Hepatocyte (in vitro differentiated cells): ENCODE results near the gene STMN3. TPM values are rescaled to one million over a fixed set of nuclear protein-coding genes. Genes with fewer than 3 reads are reported as not detected.
"Not testable (repeated sequence)": the region's sequence is repeated elsewhere in the genome, so short reads cannot be mapped to it uniquely, and the experiment has no call there.

Experiments used
- DNase-seq: peaks from one replicate; pipeline ENCODE4 v3.0.0-alpha.2; 2016; ENCODE audit warnings: low spot score
- H2AFZ ChIP-seq: fragments of 200-600 bp; sonication (generic); 2 replicates; pipeline ENCODE4 v1.6.0; 2016; ENCODE audit warnings: antibody characterized with exemption, mild to moderate bottlenecking
- H3K27ac ChIP-seq: fragments of 200-600 bp; sonication (generic); 2 replicates; pipeline ENCODE4 v1.5.1; 2016; ENCODE audit warnings: mild to moderate bottlenecking
- H3K27me3 ChIP-seq: fragments of 200-600 bp; sonication (generic); 2 replicates; pipeline ENCODE4 v1.6.1; 2016
- H3K36me3 ChIP-seq: fragments of 200-600 bp; sonication (generic); replicated peaks from 2 replicates; pipeline ENCODE4 v1.5.1; 2016; ENCODE audit warnings: low read depth; ENCODE audit not compliant: insufficient read depth
- H3K4me1 ChIP-seq: fragments of 200-600 bp; sonication (generic); 2 replicates; pipeline ENCODE4 v1.5.1; 2016; ENCODE audit warnings: mild to moderate bottlenecking, moderate library complexity; ENCODE audit not compliant: insufficient read depth
- H3K4me2 ChIP-seq: fragments of 200-600 bp; sonication (generic); 2 replicates; pipeline ENCODE4 v1.6.0; 2016
- H3K4me3 ChIP-seq: fragments of 200-600 bp; sonication (generic); 2 replicates; pipeline ENCODE4 v1.5.1; 2016; ENCODE audit warnings: mild to moderate bottlenecking
- H3K79me2 ChIP-seq: fragments of 200-600 bp; sonication (generic); 2 replicates; pipeline ENCODE4 v1.6.0; 2017; ENCODE audit warnings: mild to moderate bottlenecking
- H3K9me2 ChIP-seq: fragments of 200-600 bp; sonication (generic); replicated peaks from 2 replicates; pipeline ENCODE4 v1.6.0; 2017; ENCODE audit warnings: mild to moderate bottlenecking; ENCODE audit not compliant: insufficient read depth
- H3K9me3 ChIP-seq: fragments of 200-600 bp; sonication (generic); 2 replicates; pipeline ENCODE4 v1.5.1; 2016; ENCODE audit warnings: low read depth, mild to moderate bottlenecking
- H4K20me1 ChIP-seq: fragments of 200-600 bp; sonication (generic); 2 replicates; pipeline ENCODE4 v1.6.0; 2016; ENCODE audit warnings: mild to moderate bottlenecking; ENCODE audit not compliant: insufficient read depth, poor library complexity, severe bottlenecking
- CTCF ChIP-seq: fragments of 200-600 bp; sonication (generic); IDR thresholded peaks from 2 replicates; pipeline ENCODE4 v1.5.1; 2016; ENCODE audit warnings: antibody characterized with exemption, mild to moderate bottlenecking; ENCODE audit not compliant: poor library complexity
- EZH2 ChIP-seq: fragments of 200-600 bp; sonication (generic); IDR thresholded peaks from 2 replicates; pipeline ENCODE4 v1.6.1; 2016; ENCODE audit warnings: antibody characterized with exemption, mild to moderate bottlenecking, borderline replicate concordance
- EZH2phosphoT487 ChIP-seq: fragments of 200-600 bp; sonication (generic); IDR thresholded peaks from one replicate; pipeline ENCODE4 v1.6.1; 2018; ENCODE audit warnings: antibody characterized with exemption, mild to moderate bottlenecking, low read depth, moderate library complexity; ENCODE audit not compliant: unreplicated experiment, severe bottlenecking
- WGBS: methylation state at CpG from one replicate; pipeline ENCODE4 v1.1.6; 2016; ENCODE audit warnings: low lambda C conversion rate; ENCODE audit errors: missing lambda C conversion rate; 5-methylcytosine and 5-hydroxymethylcytosine counted together
- polyA plus RNA-seq: library from polyadenylated mRNA; unstranded; fragments of >200 nt; fragmentation: Nextera tagmentation; extraction: Ambion mirVana; gene quantifications from 2 replicates; pipeline ENCODE4 v1.2.1, GENCODE V29; 2016
- total RNA-seq: library from RNA; depleted of rRNA; stranded (reverse); fragments of >200 nt; gene quantifications from 2 replicates; pipeline ENCODE4 v1.2.3, GENCODE V29; 2014

The STMN3 gene
- total and polyA plus RNA-seq, 2 experiments from 2014 or later, result 14.4 to 18.2 TPM

DNA sequence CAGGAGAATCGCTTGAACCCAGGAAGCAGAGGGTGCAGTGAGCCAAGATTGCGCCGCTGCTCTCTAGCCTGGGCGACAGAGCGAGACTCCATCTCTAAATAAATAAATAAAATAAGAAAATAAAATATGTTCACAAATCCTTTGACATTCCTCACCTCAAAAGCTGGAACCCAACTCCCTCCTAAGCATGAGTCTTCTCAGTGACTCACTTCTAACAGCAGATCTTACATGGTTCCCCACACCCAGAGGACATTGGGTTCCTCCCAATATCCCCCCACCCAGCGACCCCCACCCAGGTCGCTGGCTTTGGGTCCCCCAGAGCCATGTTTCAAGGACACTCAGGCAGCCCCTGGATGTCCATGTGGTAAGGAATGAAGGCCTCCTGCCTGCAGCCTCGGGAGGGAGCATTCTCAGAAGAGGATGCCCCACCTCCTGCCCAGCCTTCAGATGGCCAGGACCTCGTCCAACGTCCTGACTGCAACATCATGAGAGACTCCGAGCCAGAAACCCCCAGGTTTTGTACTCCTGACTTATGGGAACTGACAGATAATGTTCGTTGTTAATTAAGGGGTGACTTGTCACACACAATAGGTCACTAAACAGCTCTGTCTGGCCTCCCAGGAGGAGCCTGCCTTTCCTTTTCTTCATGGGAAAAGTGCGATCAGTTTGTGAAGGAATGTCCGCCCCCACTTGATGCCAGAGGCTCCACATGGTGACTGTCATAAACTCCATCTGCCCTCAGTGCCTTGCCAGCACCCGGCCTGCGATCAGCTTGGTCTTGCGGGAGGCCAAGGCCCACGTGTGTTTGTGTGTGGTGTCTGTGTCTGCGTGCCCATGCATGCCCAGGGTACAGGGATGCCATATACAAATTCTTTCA is 16.2 kb downstream of the STMN3 start:
- Histone ChIP-seq H3K9me3 (no peaks in the 10 kb centered on the region), H3K36me3 (no peaks in the 10 kb centered on the region), H3K79me2 (no peaks in the 10 kb centered on the region), H4K20me1 (no peaks in the 10 kb centered on the region), H3K4me3 (no peak overlapping the region), H3K27me3 (no peaks in the 10 kb centered on the region), H3K27ac (no peak overlapping the region), H3K4me2 (no peak overlapping the region), H2AFZ (no peak overlapping the region), H3K9me2 (no peaks in the 10 kb centered on the region), H3K4me1 (no peaks in the 10 kb centered on the region)
- DNase-seq, result no peak
- 81% methylated on average over 19 of the region's 19 CpGs for WGBS
- no peak for TF ChIP-seq CTCF
- TF ChIP-seq EZH2phosphoT487, result no peak
- no peak for TF ChIP-seq EZH2

- no peaks in the 10 kb centered on the region for H3K4me1 ChIP-seq
Measured at GRCh38 chr20:63635431-63636141, 17.6 kb downstream of the STMN3 start.

DNA sequence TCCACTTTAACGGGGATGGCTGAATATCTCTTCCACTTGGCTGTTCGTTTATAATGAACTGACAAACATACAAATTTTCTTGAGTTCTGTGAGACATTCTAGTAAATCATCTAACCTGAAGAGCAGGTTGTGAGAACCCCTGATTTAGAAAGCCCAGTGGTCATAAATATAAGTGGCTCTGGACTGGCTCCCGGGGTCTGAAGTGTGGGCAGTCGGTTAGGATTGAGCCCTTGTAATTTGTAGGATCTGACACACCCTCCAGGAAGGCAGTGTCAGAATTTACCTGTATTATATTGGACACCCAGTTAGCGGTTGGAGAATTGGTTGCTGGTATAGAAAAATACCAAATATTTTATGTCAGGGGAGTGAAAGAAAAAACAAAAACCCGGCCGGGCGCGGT is 19.5 kb downstream of the STMN3 start:
- Histone ChIP-seq H3K4me3 (no peak overlapping the region), H2AFZ (no peak overlapping the region), H4K20me1 (no peaks in the 10 kb centered on the region), H3K79me2 (no peaks in the 10 kb centered on the region), H3K4me1 (no peaks in the 10 kb centered on the region), H3K27ac (no peak overlapping the region), H3K36me3 (no peaks in the 10 kb centered on the region), H3K27me3 (no peaks in the 10 kb centered on the region), H3K9me2 (no peaks in the 10 kb centered on the region), H3K9me3 (no peaks in the 10 kb centered on the region), H3K4me2 (no peak overlapping the region)
- DNase-seq, result no peak
- 94% methylated on average over 9 of the region's 9 CpGs for WGBS
- TF ChIP-seq EZH2 (no peak), CTCF (no peak), EZH2phosphoT487 (no peak)

More at GRCh38 chr20:63635431-63636141, 17.6 kb downstream of the STMN3 start:
- H3K36me3 ChIP-seq, result no peaks in the 10 kb centered on the region
- H3K27me3 ChIP-seq, result no peaks in the 10 kb centered on the region
- H4K20me1 ChIP-seq, result no peaks in the 10 kb centered on the region
- H3K4me2 ChIP-seq, result no peak overlapping the region
- H3K27ac ChIP-seq, result no peak overlapping the region
- no peaks in the 10 kb centered on the region for H3K9me2 ChIP-seq
- no peak for TF ChIP-seq EZH2phosphoT487
- TF ChIP-seq CTCF, result no peak
- TF ChIP-seq EZH2, result no peak
- H2AFZ ChIP-seq, result no peak overlapping the region
- WGBS, result 92% methylated on average over 15 of the region's 15 CpGs
- no peaks in the 10 kb centered on the region for H3K79me2 ChIP-seq
- DNase-seq, result no peak
- no peaks in the 10 kb centered on the region for H3K9me3 ChIP-seq
- H3K4me3 ChIP-seq, result no peak overlapping the region

GRCh38 chr20:63631426-63631825 is 21.8 kb downstream of the STMN3 start:
- 49% methylated on average over 10 of the region's 10 CpGs for WGBS
- H3K27ac ChIP-seq, result not testable (repeated sequence)
- peaks cover 12% of the 10 kb centered on the region for H3K4me1 ChIP-seq

DNA sequence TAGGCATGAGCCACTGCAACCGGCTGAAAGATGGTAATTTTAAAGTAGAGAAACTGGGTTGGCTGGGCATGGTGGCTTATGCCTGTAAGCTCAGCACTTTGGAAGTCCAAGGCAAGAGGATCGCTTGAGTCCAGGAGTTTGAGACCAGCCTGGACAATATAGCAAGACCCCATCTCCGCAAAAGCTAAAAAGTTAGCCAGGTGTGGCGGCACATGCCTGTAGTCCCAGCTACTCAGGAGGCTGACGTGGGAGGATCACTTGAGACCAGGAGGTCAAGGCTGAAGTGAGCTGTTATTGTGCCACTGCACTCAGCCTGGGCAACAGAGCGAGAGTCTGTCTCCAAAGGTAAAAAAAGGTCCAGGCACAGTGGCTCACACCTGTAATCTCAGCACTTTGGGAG is 22.3 kb downstream of the STMN3 start:
- not testable (repeated sequence) for H2AFZ ChIP-seq, H3K9me3 ChIP-seq, H3K9me2 ChIP-seq, H3K27ac ChIP-seq, H3K36me3 ChIP-seq, H3K4me2 ChIP-seq, H3K4me3 ChIP-seq, H3K27me3 ChIP-seq, DNase-seq, H4K20me1 ChIP-seq
- Histone ChIP-seq H3K79me2 (peaks cover 19% of the 10 kb centered on the region), H3K4me1 (peaks cover 12% of the 10 kb centered on the region)
- WGBS, result 90% methylated on average over 6 of the region's 6 CpGs

More at GRCh38 chr20:63631426-63631825, 21.8 kb downstream of the STMN3 start:
- H3K4me2 ChIP-seq, H3K9me3 ChIP-seq, H3K36me3 ChIP-seq, H3K9me2 ChIP-seq, DNase-seq, H4K20me1 ChIP-seq, H3K27me3 ChIP-seq, H3K4me3 ChIP-seq, H2AFZ ChIP-seq: not testable (repeated sequence)
- H3K79me2 ChIP-seq, result peaks cover 14% of the 10 kb centered on the region
